Measurements from ENCODE around the gene DPYD. TPM values are rescaled to one million over a fixed set of nuclear protein-coding genes. Genes with fewer than 3 reads are reported as not detected.

DPYD gene
- polyA plus RNA-seq, 1 donor = 32.5 TPM

DNA sequence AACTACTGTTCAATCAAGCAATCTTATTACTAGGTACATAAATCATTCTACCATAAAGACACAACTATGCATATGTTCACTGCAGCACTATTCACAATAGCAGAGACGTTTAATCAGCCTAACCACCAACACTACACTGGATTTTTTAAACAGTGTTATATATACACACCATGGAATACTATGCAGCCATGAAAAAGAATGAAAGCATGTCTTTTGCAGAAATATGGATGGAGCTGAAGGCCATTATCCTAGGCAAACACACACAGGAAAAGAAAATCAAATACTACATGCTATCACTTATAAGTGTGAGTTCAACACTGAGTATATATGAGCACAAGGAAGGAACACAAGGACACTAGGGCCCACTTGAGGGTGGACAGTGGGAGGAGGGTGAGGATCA lies 159.2 kb downstream of the DPYD start:
- Histone ChIP-seq H3K27ac (ENCODE audit: low read length) (no peak overlapping the region), H3K4me3 (ENCODE audit: low read length) (no peak overlapping the region), H3K4me1 (ENCODE audit: control insufficient read depth, insufficient read depth, low read length) (no peaks in the 10 kb centered on the region), H3K36me3 (ENCODE audit: control insufficient read depth, insufficient read depth, low read length) (no peaks in the 10 kb centered on the region), H3K9me3 (ENCODE audit: control insufficient read depth, low read depth, low read length) (no peaks in the 10 kb centered on the region), H3K27me3 (ENCODE audit: control insufficient read depth, insufficient read depth, low read length) (no peaks in the 10 kb centered on the region)
- DNase-seq = no peak
- WGBS (ENCODE audit: insufficient coverage, low lambda C conversion rate) = no CpG with 5 or more reads among the region's 1 CpG

- Histone ChIP-seq H3K4me3 (ENCODE audit: low read length) (no peak overlapping the region), H3K9me3 (ENCODE audit: control insufficient read depth, low read depth, low read length) (no peaks in the 10 kb centered on the region), H3K4me1 (ENCODE audit: control insufficient read depth, insufficient read depth, low read length) (no peaks in the 10 kb centered on the region), H3K27ac (ENCODE audit: low read length) (no peak overlapping the region), H3K36me3 (ENCODE audit: control insufficient read depth, insufficient read depth, low read length) (no peaks in the 10 kb centered on the region), H3K27me3 (ENCODE audit: control insufficient read depth, insufficient read depth, low read length) (no peaks in the 10 kb centered on the region)
- WGBS (ENCODE audit: insufficient coverage, low lambda C conversion rate) = 88% methylated on average over 1 of the region's 2 CpGs
- DNase-seq = no peak
These were observed 161.8 kb downstream of the DPYD start for GRCh38 chr1:97759078-97759477.

GRCh38 chr1:97758541-97759057 lies 162.2 kb downstream of the DPYD start:
- 100% methylated on average over 1 of the region's 1 CpG for WGBS (ENCODE audit: insufficient coverage, low lambda C conversion rate)
- no peaks in the 10 kb centered on the region for H3K4me1 ChIP-seq (ENCODE audit: control insufficient read depth, insufficient read depth, low read length)
- DNase-seq = no peak

GRCh38 chr1:97745912-97746311 lies 174.9 kb downstream of the DPYD start:
- DNase-seq = no peak
- Histone ChIP-seq H3K4me1 (ENCODE audit: control insufficient read depth, insufficient read depth, low read length) (no peaks in the 10 kb centered on the region), H3K9me3 (ENCODE audit: control insufficient read depth, low read depth, low read length) (no peaks in the 10 kb centered on the region)

More at GRCh38 chr1:97758541-97759057, 162.2 kb downstream of the DPYD start:
- H3K36me3 ChIP-seq (ENCODE audit: control insufficient read depth, insufficient read depth, low read length) = no peaks in the 10 kb centered on the region
- H3K4me3 ChIP-seq (ENCODE audit: low read length) = no peak overlapping the region
- H3K27me3 ChIP-seq (ENCODE audit: control insufficient read depth, insufficient read depth, low read length) = no peaks in the 10 kb centered on the region
- no peaks in the 10 kb centered on the region for H3K9me3 ChIP-seq (ENCODE audit: control insufficient read depth, low read depth, low read length)
- no peak overlapping the region for H3K27ac ChIP-seq (ENCODE audit: low read length)

DNA sequence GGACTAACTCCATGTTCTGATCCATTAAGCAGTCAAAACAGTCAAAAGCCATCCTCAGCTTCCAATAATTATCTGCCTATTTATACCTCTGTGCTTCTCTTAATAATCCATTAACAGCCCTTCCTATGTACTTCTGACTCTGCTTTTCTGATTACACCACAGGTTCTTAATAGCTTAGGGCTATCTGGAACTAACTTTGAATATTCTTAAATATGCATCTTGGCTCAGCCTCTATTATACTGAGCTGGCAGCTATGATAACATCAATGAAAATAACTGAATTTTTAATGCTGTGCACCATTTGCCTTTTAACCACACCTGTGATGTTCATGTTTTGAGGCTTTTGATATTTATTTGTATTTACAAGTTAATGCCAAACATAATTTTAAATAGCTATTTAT lies 175.9 kb downstream of the DPYD start:
- Histone ChIP-seq H3K27ac (ENCODE audit: low read length) (no peak overlapping the region), H3K9me3 (ENCODE audit: control insufficient read depth, low read depth, low read length) (no peaks in the 10 kb centered on the region), H3K4me3 (ENCODE audit: low read length) (no peak overlapping the region), H3K36me3 (ENCODE audit: control insufficient read depth, insufficient read depth, low read length) (no peaks in the 10 kb centered on the region), H3K4me1 (ENCODE audit: control insufficient read depth, insufficient read depth, low read length) (no peaks in the 10 kb centered on the region), H3K27me3 (ENCODE audit: control insufficient read depth, insufficient read depth, low read length) (no peaks in the 10 kb centered on the region)
- no peak for DNase-seq

More at GRCh38 chr1:97745912-97746311, 174.9 kb downstream of the DPYD start:
- Histone ChIP-seq H3K4me3 (ENCODE audit: low read length) (no peak overlapping the region), H3K36me3 (ENCODE audit: control insufficient read depth, insufficient read depth, low read length) (no peaks in the 10 kb centered on the region), H3K27ac (ENCODE audit: low read length) (no peak overlapping the region), H3K27me3 (ENCODE audit: control insufficient read depth, insufficient read depth, low read length) (no peaks in the 10 kb centered on the region)

DNA sequence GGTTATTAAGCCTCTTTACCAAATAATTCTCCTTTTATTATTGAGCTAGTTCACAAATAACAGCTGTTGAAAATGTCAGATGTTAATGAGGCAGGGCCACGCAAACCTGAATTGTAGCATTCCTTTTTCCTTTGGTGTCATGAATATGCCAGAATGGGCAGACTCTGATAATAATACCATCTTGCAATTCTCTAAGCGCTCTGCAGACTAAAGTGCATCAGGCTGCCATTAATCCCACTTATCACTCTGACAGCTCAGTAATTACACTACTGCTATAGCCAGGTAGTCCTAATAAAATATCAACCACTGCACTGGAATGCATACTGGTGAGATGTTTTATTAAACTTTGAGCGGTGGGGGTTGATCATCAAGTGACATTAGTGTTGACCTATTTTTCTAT lies 177.7 kb downstream of the DPYD start:
- whole genome bisulfite sequencing (ENCODE audit: insufficient coverage, low lambda C conversion rate) = 60% methylated on average over 1 of the region's 3 CpGs
- Histone ChIP-seq H3K9me3 (ENCODE audit: control insufficient read depth, low read depth, low read length) (no peaks in the 10 kb centered on the region), H3K27ac (ENCODE audit: low read length) (no peak overlapping the region), H3K4me1 (ENCODE audit: control insufficient read depth, insufficient read depth, low read length) (no peaks in the 10 kb centered on the region), H3K36me3 (ENCODE audit: control insufficient read depth, insufficient read depth, low read length) (peaks cover 2% of the 10 kb centered on the region), H3K4me3 (ENCODE audit: low read length) (no peak overlapping the region), H3K27me3 (ENCODE audit: control insufficient read depth, insufficient read depth, low read length) (no peaks in the 10 kb centered on the region)
- no peak for DNase-seq

DNA sequence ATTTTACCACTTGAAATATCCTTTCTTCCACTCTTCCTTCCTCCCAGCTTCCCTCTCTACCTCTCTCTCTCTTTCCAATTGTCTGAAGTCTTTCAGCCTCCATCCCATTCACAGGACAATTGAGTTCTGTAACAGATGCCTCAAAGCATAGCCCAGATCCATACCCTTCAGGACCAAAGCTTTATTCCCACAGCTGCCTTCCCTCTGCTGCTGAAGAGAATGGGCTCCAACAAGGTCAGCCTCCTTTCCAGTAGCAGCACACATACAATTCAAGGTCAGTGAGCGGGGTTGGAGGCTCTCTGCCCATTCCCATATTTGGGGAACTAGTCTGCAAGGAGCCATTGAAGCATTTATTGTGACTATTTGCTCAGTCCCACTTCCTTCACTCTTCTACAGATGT lies 179.9 kb downstream of the DPYD start:
- WGBS (ENCODE audit: insufficient coverage, low lambda C conversion rate) = no CpG with 5 or more reads among the region's 1 CpG

GRCh38 chr1:97739596-97740103 lies 181.2 kb downstream of the DPYD start:
- no peak for DNase-seq
- WGBS (ENCODE audit: insufficient coverage, low lambda C conversion rate) = 90% methylated on average over 2 of the region's 2 CpGs
- no peak overlapping the region for H3K4me3 ChIP-seq (ENCODE audit: low read length)
- H3K36me3 ChIP-seq (ENCODE audit: control insufficient read depth, insufficient read depth, low read length) = peaks cover 2% of the 10 kb centered on the region
- no peaks in the 10 kb centered on the region for H3K9me3 ChIP-seq (ENCODE audit: control insufficient read depth, low read depth, low read length)
- H3K27ac ChIP-seq (ENCODE audit: low read length) = no peak overlapping the region
- no peaks in the 10 kb centered on the region for H3K27me3 ChIP-seq (ENCODE audit: control insufficient read depth, insufficient read depth, low read length)
- no peaks in the 10 kb centered on the region for H3K4me1 ChIP-seq (ENCODE audit: control insufficient read depth, insufficient read depth, low read length)

More for the DNA sequence above, 179.9 kb downstream of the DPYD start:
- no peaks in the 10 kb centered on the region for H3K27me3 ChIP-seq (ENCODE audit: control insufficient read depth, insufficient read depth, low read length)
- no peak for DNase-seq
- no peaks in the 10 kb centered on the region for H3K4me1 ChIP-seq (ENCODE audit: control insufficient read depth, insufficient read depth, low read length)
- H3K27ac ChIP-seq (ENCODE audit: low read length) = no peak overlapping the region
- peaks cover 2% of the 10 kb centered on the region for H3K36me3 ChIP-seq (ENCODE audit: control insufficient read depth, insufficient read depth, low read length)
- H3K4me3 ChIP-seq (ENCODE audit: low read length) = no peak overlapping the region
- no peaks in the 10 kb centered on the region for H3K9me3 ChIP-seq (ENCODE audit: control insufficient read depth, low read depth, low read length)

GRCh38 chr1:97738270-97738669 lies 182.6 kb downstream of the DPYD start:
- Histone ChIP-seq H3K36me3 (ENCODE audit: control insufficient read depth, insufficient read depth, low read length) (peaks cover 2% of the 10 kb centered on the region), H3K27ac (ENCODE audit: low read length) (no peak overlapping the region), H3K27me3 (ENCODE audit: control insufficient read depth, insufficient read depth, low read length) (no peaks in the 10 kb centered on the region), H3K4me1 (ENCODE audit: control insufficient read depth, insufficient read depth, low read length) (no peaks in the 10 kb centered on the region), H3K9me3 (ENCODE audit: control insufficient read depth, low read depth, low read length) (no peaks in the 10 kb centered on the region), H3K4me3 (ENCODE audit: low read length) (no peak overlapping the region)
- 80% methylated on average over 1 of the region's 3 CpGs for WGBS (ENCODE audit: insufficient coverage, low lambda C conversion rate)
- no peak for DNase-seq

- H3K36me3 ChIP-seq (ENCODE audit: control insufficient read depth, insufficient read depth, low read length) = no peaks in the 10 kb centered on the region
- H3K27ac ChIP-seq (ENCODE audit: low read length) = no peak overlapping the region
- DNase-seq = no peak
- no peak overlapping the region for H3K4me3 ChIP-seq (ENCODE audit: low read length)
- WGBS (ENCODE audit: insufficient coverage, low lambda C conversion rate) = 100% methylated on average over 1 of the region's 6 CpGs
- no peaks in the 10 kb centered on the region for H3K27me3 ChIP-seq (ENCODE audit: control insufficient read depth, insufficient read depth, low read length)
- no peaks in the 10 kb centered on the region for H3K4me1 ChIP-seq (ENCODE audit: control insufficient read depth, insufficient read depth, low read length)
- no peaks in the 10 kb centered on the region for H3K9me3 ChIP-seq (ENCODE audit: control insufficient read depth, low read depth, low read length)
These were observed 190.6 kb downstream of the DPYD start for GRCh38 chr1:97730271-97730670.

- no peak for DNase-seq
- H3K4me1 ChIP-seq (ENCODE audit: control insufficient read depth, insufficient read depth, low read length) = no peaks in the 10 kb centered on the region
- H3K4me3 ChIP-seq (ENCODE audit: low read length) = no peak overlapping the region
- peaks cover 7% of the 10 kb centered on the region for H3K9me3 ChIP-seq (ENCODE audit: control insufficient read depth, low read depth, low read length)
- no CpG with 5 or more reads among the region's 1 CpG for WGBS (ENCODE audit: insufficient coverage, low lambda C conversion rate)
- H3K27ac ChIP-seq (ENCODE audit: low read length) = no peak overlapping the region
- no peaks in the 10 kb centered on the region for H3K36me3 ChIP-seq (ENCODE audit: control insufficient read depth, insufficient read depth, low read length)
- no peaks in the 10 kb centered on the region for H3K27me3 ChIP-seq (ENCODE audit: control insufficient read depth, insufficient read depth, low read length)
These were observed 192.4 kb downstream of the DPYD start for GRCh38 chr1:97728436-97728835.

All from large intestine (tissue), 3 donors.